Measurements from ENCODE around the gene BBS5.
"Not testable (repeated sequence)": the region's sequence is repeated elsewhere in the genome, so short reads cannot be mapped to it uniquely, and the experiment has no call there.

BBS5 gene

DNA sequence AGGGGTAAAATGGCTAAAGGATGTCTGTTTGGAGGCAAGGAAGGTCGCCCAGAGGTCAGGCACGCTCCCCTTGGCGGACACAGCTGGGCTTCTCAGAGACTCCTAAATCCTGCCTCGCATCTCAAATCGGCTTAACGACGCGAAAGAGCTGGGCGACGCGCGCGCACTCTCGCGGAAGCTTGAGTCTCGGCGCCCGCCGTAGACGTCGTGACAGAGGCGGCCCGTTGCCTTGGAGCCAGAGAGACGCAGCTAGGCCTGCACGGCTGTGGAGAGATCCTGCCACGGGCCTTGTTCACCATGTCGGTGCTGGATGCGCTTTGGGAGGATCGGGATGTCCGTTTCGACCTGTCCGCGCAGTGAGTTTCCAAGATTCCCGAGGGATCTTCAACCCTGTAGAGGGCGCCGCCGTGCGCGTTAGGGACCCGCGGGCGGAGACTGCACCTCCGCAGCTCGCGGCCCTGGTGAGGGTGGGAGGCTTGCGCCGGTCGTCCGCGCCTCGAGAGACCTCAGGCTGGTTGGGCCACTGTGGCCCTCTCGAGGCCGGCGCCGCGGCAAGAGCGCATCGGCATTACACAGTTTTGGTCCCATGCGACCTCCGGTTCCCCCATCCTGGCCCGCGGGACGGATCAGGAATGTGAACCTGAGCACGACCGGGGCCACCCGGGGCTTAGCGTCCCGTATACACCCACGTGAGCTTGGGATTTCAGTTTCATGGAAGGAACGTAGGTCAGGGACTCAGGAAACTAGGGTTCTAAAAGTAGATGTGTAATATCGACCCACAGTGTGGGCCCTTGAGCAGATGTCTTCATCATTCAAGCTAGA, at the start of gene BBS5:
Gene BBS5 (plus strand): TSS at position 238 of the 822 bp plus-strand sequence. CDS start 60 bp downstream, at position 298.
- Mint-ChIP-seq H3K27me3 (no peaks in the 10 kb centered on the region), H3K27ac (peak within 1 kb of the TSS; percentile 57 to 90)
- ATAC-seq = peak; percentile 98

DNA sequence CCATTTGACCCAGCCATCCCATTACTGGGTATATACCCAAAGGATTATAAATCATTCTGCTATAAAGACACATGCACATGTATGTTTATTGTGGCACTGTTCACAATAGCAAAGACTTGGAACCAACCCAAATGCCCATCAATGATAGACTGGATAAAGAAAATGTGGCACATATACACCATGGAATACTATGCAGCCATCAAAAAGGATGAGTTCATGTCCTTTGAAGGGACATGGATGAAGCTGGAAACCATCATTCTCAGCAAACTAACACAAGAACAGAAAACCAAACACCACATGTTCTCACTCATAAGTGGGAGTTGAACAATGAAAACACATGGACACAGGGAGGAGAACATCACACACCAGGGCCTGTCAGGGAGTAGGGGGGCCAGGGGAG, 47.5 kb upstream of the BBS5 start:
- H3K27ac Mint-ChIP-seq, H3K9me3 Mint-ChIP-seq, H3K4me3 Mint-ChIP-seq, DNase-seq, H3K4me1 Mint-ChIP-seq, ATAC-seq: not testable (repeated sequence)
- H3K27me3 Mint-ChIP-seq = peaks cover 35% of the 10 kb centered on the region

More for the DNA sequence above, at the start of gene BBS5:
- Mint-ChIP-seq H3K4me1 (peaks cover 16% of the 10 kb centered on the region), H3K9me3 (no peaks in the 10 kb centered on the region), H3K4me3 (peak within 1 kb of the TSS; percentile 89 to 90)
- peak; percentile 78 to 82 for DNase-seq

DNA sequence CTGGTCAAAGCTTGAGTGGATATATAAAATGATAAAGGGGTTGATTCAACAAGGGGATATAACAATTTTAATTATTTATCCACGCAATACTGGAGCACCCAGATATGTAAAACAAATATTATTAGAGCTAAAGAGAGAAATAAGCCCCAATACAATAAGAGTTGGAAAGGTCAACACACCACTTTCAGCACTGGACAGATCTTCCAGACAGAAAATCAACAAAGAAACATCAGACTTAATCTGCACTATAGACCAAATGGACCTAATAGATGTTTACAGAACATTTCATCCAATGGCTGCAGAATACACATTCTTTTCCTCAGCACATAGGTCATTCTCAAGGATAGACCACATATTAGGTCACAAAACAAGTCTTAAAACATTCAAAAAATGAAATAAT, 45.1 kb upstream of the BBS5 start:
- H3K9me3 Mint-ChIP-seq, H3K27ac Mint-ChIP-seq, ATAC-seq, H3K4me1 Mint-ChIP-seq, H3K4me3 Mint-ChIP-seq, DNase-seq: not testable (repeated sequence)
- peaks cover 35% of the 10 kb centered on the region for H3K27me3 Mint-ChIP-seq

DNA sequence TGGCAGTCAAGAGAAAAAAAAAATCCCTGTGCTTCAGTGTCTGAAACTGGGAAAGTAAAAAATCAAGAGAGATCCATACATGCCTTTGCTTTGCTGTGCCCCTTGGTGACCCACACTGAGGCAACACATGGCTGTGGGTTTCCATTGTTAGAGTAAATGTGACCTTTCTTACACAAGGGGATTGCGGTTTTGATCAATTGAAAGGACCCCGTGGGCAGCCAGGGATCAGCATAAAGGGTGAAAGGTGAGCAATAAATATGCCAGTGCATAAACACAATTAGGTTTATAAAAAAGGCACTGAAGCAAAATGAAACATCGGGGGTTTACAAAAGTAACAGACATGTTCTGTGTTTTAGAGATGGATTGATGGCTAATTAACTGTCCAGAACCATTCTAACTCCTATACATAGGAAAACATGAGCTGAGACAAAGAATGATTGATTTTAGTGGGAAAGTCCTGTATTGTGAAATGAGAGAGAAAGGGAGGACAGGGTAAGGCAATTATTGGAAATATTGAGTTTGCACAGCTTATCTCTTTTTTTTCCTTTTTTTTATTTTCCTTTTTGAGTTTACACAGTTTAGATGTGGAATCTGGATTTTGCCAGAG, 40.7 kb upstream of the BBS5 start:
- H3K9me3 Mint-ChIP-seq = no peaks in the 10 kb centered on the region
- H3K4me1 Mint-ChIP-seq = no peaks in the 10 kb centered on the region
- H3K27me3 Mint-ChIP-seq = peaks cover 40% of the 10 kb centered on the region
- ATAC-seq (no peak), DNase-seq (no peak)
- no peak overlapping the region for H3K4me3 Mint-ChIP-seq
- H3K27ac Mint-ChIP-seq = no peak overlapping the region

DNA sequence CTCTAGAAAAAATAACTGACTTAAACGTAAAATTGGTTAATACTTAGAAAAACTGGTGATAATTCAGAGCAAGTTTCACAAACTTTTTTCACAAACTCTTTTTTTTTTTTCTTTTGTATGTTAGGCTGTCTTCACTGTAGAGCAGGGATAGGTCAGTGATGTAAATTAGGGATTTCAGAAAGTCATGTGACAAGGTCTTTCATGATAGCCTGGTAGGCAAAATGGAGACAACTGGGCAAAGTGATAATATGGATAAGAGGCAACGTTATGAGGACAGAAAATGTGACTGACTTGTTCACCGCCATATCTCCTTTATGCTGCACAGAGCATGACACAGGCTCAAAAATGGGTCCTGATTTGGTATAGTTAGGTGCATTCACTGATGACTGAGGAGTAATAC, 39.4 kb upstream of the BBS5 start:
- Mint-ChIP-seq H3K27me3 (peaks cover 40% of the 10 kb centered on the region), H3K9me3 (no peaks in the 10 kb centered on the region), H3K27ac (no peak overlapping the region), H3K4me3 (no peak overlapping the region), H3K4me1 (no peaks in the 10 kb centered on the region)
- DNase-seq (no peak), ATAC-seq (no peak)

DNA sequence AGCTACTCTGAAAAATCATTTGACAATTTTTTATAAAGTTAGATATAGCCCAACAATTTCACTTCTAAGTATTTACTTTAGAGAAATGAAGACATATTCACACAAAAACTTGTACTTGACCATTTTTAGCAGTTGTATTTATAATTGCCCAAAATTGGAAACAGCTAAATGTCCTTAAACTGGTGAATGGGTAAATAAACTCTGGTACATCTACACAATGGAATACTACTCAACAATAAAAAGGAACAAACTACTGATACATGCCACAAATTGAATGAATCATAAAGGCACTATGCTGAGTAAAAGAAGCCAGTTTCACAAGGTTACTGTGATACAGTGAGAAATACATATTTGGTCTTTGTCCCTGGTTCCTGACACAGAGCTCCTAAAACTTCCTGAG, 32.8 kb upstream of the BBS5 start:
- DNase-seq (no peak), ATAC-seq (no peak)
- Mint-ChIP-seq H3K27ac (no peak overlapping the region), H3K9me3 (no peaks in the 10 kb centered on the region), H3K4me1 (no peaks in the 10 kb centered on the region), H3K27me3 (peaks cover 4% of the 10 kb centered on the region), H3K4me3 (no peak overlapping the region)

DNA sequence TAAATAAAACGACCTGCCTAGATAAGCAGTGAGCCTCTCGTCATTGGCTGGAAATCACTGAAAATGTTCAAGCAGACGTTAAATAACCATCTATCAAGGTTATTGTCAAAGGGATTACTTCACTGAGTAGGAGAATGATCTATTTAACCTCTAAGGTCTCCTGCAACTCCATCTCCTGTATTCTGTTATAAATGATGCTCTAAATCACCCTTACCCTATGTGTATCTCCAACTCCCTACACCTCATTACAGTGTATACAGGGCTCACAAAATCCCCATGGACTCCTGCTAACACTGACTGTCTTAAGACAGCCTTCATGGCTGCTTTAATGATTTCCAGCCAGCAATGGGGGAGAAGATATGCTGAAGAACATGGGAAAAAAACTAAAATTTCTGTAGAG, 31.0 kb upstream of the BBS5 start:
- Mint-ChIP-seq H3K4me1 (no peaks in the 10 kb centered on the region), H3K27me3 (no peaks in the 10 kb centered on the region)
- ATAC-seq = no peak

DNA sequence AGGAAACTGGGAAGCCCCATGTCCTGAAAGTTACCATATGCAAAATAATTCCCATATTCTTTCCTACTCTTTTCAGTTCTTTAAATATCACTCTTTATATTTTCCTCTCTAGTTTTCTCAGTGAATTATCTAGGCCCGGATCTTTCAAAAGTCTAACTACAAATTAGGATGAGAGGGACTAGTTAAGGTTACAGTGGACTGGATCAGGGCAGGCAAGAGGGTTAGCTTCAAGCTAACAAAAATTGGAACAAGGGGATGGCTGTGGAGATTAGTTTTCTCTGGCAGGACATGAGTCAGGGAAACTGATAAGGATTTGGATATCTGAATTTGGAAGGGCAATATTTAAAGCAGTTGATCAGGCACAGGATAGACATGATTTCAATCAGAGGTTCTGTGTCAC, 30.4 kb upstream of the BBS5 start:
- no peak overlapping the region for H3K27ac Mint-ChIP-seq
- ATAC-seq = no peak
- peaks cover 5% of the 10 kb centered on the region for H3K27me3 Mint-ChIP-seq

More for the DNA sequence above, 31.0 kb upstream of the BBS5 start:
- no peak overlapping the region for H3K4me3 Mint-ChIP-seq
- no peak overlapping the region for H3K27ac Mint-ChIP-seq
- DNase-seq = no peak
- H3K9me3 Mint-ChIP-seq = no peaks in the 10 kb centered on the region

DNA sequence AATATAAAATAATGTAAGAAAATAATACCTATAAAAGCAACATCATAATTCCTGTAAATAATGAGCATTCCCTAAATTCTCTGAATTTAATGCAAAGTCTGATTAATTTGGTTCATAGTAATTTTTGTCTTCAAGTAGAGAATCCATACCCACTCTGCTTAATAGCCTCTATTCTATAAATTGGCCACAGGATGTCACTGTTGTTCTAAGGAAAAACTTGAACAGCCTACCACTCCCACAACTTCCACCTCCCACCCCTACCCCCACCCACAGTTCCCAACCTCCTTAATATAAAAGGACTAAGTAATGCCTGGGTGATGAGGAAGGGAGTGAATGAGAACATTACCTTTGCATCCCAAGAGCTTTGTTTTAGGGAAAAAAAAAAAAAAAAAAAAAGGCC, 27.2 kb upstream of the BBS5 start:
- Mint-ChIP-seq H3K4me1 (no peaks in the 10 kb centered on the region), H3K4me3 (no peak overlapping the region), H3K27me3 (peaks cover 18% of the 10 kb centered on the region), H3K27ac (no peak overlapping the region), H3K9me3 (no peaks in the 10 kb centered on the region)
- no peak for DNase-seq
- no peak for ATAC-seq

More for the DNA sequence above, 30.4 kb upstream of the BBS5 start:
- no peaks in the 10 kb centered on the region for H3K4me1 Mint-ChIP-seq
- no peak overlapping the region for H3K4me3 Mint-ChIP-seq
- H3K9me3 Mint-ChIP-seq = no peaks in the 10 kb centered on the region
- DNase-seq = no peak

DNA sequence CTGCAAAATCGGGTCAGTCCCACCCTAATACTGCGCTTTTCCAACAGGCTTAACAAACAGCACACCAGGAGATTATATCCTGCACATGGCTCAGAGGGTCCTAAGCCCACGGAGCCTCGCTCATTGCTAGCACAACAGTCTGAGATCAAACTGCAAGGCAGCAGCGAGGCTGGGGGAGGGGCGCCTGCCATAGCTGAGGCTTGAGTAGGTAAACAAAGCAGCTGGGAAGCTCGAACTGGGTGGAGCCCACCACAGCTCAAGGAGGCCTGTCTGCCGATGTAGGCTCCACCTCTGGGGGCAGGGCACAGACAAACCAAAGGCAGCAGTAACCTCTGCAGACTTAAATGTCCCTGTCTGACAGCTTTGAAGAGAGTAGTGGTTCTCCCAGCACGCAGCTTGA, 26.2 kb upstream of the BBS5 start:
- ATAC-seq, H3K4me3 Mint-ChIP-seq, DNase-seq, H3K4me1 Mint-ChIP-seq, H3K27ac Mint-ChIP-seq, H3K9me3 Mint-ChIP-seq: not testable (repeated sequence)
- peaks cover 18% of the 10 kb centered on the region for H3K27me3 Mint-ChIP-seq

DNA sequence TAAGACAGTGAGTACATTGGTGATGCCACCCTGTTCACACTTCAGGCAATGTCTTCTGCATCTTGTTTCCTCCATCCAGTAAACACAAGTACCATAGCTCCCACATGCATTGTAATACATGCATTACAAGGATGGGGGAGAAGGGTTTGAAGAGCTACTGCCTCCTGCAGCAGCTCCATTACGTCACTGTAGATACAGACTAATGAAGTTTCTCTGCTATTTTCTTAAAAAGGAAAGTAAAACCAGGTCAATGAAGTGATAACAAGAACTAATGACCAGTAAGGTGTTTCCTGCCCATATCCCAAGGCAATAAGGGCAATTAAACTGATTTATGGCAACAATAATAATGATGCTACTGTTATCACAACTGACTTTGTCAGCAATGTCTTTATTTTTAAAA, 18.2 kb upstream of the BBS5 start:
- Mint-ChIP-seq H3K9me3 (no peaks in the 10 kb centered on the region), H3K4me3 (no peak overlapping the region), H3K4me1 (no peaks in the 10 kb centered on the region), H3K27ac (no peak overlapping the region), H3K27me3 (peaks cover under 1% of the 10 kb centered on the region)
- DNase-seq (no peak), ATAC-seq (no peak)

DNA sequence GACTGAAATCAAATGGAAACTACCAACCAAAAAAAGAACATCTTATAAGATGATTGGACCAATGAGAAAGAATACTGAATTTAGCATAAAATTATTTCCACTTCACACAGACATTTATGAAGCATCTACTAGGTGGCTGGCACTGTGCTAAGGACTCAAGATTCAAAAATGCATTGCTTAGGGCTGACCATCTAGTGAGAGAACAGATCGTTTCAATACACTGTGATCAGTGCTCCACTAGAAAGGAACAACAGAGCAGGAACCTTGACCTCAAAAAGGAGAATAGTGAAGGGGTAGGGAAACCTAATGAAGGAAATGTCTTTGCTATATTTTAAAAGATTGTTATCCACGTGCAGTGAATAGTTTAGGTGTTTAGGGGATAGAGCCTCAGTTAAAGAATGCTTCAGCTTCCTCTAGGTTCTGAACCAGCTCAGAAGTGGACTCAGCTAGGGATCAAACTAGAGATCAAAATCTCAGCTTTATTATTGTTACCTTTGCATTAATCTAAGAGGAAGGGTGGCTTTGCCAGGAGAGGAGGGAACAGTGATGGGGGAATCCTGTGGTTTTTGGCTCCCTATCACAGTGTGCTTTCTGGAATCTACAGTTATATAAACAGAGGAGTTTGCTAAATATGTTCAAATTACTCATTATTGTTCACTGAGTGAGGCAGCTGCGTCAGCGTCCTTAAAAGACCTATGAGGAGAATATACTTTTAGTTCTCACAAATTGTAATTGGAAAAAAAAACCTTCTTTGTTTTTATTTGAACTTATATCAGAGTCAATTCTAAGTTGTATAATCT, 16.2 kb upstream of the BBS5 start:
- Mint-ChIP-seq H3K4me3 (no peak overlapping the region), H3K27ac (no peak overlapping the region), H3K4me1 (no peaks in the 10 kb centered on the region), H3K9me3 (no peaks in the 10 kb centered on the region), H3K27me3 (no peaks in the 10 kb centered on the region)
- ATAC-seq (no peak), DNase-seq (no peak)

DNA sequence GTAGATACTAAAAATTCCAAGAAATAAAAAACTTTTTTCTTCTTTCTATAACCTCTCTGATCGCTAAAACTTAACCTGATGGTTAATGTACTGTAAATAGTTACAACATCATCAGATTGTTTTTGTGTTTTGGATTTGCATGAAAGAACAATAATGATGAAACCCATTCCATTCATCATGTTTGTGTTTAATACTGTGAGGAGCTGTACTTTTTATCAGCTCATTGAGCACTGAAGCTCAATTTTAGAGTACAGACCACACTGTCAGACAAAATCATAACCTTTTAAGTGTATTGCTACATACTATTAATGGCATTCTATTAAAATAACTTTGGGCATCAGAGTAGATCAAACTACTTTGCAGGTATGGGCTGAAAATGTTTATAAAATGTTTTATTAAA, 14.8 kb upstream of the BBS5 start:
- H3K4me1 Mint-ChIP-seq = no peaks in the 10 kb centered on the region
- no peaks in the 10 kb centered on the region for H3K9me3 Mint-ChIP-seq
- no peak overlapping the region for H3K4me3 Mint-ChIP-seq
- H3K27me3 Mint-ChIP-seq = no peaks in the 10 kb centered on the region
- ATAC-seq = peak; percentile 4
- no peak overlapping the region for H3K27ac Mint-ChIP-seq
- DNase-seq = no peak

DNA sequence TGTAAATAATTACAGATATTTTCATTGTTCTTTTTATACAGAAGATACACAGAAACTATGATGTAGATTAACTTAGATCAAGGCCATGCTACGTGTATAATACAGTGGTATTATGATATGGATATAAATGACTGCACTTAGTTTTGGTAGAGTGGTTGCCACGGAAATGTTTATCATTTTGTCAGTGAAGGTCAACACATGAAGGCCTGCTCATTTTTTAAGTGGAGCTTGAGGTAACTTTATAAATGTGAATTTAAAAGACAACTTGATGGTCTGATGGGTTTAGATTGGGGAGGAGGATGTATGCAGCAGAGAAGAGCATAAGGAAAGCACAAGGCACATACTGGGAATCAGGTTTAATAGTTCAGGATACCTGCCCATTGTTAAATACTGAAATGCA, 14.4 kb upstream of the BBS5 start:
- no peak overlapping the region for H3K4me3 Mint-ChIP-seq
- no peaks in the 10 kb centered on the region for H3K9me3 Mint-ChIP-seq
- no peaks in the 10 kb centered on the region for H3K27me3 Mint-ChIP-seq
- no peaks in the 10 kb centered on the region for H3K4me1 Mint-ChIP-seq
- H3K27ac Mint-ChIP-seq = no peak overlapping the region
- DNase-seq = no peak
- ATAC-seq = peak; percentile 84

DNA sequence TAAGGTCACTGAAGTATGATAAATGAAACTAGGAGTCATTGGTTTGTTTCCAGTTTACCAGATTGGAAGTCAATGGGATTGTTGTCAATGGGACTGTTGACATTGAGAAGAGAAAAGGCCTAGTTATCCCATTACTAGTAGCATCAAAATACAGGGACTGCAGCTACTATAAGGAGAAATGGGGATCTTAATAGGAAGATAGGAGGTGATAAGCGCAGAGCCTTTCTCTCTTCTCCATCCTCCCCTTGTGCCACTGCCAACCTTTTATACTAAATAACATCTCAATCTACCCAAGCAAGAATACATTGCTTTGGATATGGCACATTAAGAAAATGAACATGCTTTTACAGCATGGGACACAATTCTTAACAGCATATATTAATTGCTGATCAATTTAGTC, 10.5 kb upstream of the BBS5 start:
- Mint-ChIP-seq H3K9me3 (no peaks in the 10 kb centered on the region), H3K27me3 (no peaks in the 10 kb centered on the region), H3K27ac (no peak overlapping the region), H3K4me1 (no peaks in the 10 kb centered on the region), H3K4me3 (no peak overlapping the region)
- DNase-seq = no peak
- peak; percentile 52 for ATAC-seq

All from stimulated activated naive CD8-positive, alpha-beta T cell treated with anti-CD3 and anti-CD28 coated beads, Interleukin-15, amount 100 ng/mL, for 72 hours (primary cell).